NCI-H1694 treated with DMSO at 0.1 percent for 48 hours (cell line): Measurements from ENCODE around the gene CERS6.

Experiments
- DNase-seq: peaks from one replicate; lab custom pipeline; 2025; lab: John Stamatoyannopoulos, UW

The CERS6 gene

DNA sequence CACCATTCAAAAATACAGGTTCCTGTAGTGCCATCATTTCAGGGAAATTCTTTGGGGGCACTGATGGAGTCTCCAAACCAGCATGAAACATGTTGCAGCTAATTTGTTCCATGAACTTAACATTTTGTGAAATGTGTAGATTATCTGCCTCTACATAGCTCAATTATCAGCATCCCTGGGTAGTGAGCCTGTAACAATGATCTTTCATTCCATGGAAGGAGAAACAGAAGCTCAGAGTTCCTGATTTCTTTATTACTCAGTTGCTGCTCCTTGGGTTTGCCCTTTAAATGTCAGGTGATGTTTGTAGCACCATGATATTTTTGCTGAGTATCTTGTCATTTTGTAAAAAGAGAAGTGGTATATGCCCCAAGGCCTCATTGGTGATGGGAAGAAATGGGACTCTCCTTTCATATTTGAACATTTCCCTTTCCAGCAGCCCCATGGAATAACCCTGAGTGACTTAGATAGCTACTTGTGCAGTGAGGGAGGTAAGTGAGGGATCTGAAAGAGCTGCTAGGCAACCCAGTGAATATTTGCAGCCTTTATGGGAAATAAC lies 146.9 kb downstream of the CERS6 start:
- no peak for DNase-seq

DNA sequence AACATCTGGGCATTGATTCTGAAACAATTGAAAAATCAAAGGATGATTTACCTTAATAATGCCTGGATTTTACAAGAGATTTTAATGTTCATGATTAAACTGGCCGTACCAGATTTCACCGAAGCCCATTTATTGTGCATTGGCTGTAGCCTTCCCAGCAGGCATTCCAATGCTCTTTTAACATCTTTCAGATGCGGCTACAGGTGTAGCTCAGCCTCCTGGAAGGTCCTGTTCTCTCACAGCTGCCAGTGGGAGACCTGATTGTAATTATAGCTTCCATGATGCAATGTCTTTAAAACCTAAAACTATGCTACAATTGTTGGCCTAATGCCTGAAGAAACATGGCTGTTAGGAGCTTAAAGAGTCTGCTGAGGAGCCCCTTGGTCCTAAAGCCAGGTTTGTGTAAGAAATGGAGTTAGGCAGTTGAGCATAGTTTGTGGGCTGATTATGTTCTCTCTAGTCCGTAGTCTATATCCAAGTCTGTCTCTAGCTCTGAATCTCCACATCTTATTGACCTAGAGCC lies 147.4 kb downstream of the CERS6 start:
- no peak for DNase-seq

DNA sequence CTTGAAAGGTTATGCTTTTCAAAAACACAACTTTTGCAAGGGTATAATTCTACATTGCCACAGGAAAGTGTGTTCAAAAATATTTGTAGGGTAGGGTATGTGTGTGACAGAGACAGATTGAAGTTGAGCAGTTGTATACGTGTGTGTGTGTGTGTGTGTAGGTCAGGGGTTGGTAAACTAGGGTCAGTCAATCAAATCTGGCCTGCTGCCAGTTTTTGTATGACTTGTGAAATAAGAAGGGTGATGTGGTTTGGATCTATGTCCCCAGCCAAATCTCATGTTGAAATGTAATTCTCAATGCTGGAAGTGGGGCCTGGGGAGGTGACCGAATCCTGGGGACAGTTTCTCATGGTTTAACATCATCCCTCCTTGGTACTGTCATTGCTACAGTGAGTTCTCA lies 148.2 kb downstream of the CERS6 start:
- DNase-seq, result no peak

DNA sequence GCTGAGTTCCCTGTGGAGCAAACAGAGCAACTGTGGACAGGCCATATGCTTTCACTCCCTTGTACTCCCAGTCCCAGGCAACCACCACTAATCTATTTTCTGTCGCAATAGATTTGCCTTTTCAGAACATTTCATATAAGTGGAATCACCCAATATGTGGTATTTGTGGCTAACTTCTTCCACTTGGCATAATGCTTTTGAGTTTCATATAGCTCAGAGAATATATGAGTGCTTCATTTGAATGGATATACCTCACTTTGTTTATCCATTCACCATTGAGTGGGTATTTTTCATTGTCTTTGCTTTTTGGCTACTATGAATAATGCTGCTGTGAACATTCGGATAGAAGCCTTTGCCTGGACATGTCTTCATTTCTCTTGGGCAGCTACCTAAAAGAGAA lies 151.9 kb downstream of the CERS6 start:
- no peak for DNase-seq

DNA sequence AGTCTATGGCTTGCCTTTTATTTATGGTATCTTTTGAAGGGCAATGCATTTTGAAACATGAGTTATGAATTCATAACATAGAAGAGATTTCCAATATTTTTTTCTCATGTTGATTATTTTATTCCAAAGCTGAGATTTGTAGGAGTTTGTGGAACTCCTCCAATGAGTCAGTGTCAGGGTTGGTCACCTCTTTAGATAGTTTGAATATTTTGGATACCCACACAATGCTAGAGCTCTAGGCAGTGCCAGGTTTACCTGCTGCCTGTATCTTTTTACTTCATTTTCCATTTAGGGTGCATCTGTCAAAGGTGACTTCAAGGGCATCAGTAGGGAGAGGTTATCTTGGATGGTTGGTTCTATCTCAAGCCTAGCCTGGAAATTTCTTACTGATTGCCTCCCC lies 152.7 kb downstream of the CERS6 start:
- no peak for DNase-seq

DNA sequence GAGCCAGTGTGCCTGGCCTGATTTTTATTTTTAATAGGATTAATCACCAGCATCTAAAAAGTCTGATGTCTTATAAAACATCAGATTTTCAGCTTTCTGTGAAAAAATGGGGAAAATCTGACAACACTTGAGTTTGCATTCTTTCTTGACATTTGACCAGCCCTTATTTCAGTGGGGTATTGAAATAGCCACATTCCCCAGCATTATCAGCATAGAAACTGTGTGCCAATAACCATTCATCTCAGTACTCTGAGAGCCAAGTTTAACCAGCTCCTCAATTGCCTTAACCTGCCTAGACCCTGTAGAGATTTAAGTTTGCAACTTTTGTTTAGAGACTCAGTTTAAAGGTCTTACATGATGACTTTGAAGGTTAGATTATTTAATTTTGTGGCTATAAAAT lies 155.0 kb downstream of the CERS6 start:
- no peak for DNase-seq

DNA sequence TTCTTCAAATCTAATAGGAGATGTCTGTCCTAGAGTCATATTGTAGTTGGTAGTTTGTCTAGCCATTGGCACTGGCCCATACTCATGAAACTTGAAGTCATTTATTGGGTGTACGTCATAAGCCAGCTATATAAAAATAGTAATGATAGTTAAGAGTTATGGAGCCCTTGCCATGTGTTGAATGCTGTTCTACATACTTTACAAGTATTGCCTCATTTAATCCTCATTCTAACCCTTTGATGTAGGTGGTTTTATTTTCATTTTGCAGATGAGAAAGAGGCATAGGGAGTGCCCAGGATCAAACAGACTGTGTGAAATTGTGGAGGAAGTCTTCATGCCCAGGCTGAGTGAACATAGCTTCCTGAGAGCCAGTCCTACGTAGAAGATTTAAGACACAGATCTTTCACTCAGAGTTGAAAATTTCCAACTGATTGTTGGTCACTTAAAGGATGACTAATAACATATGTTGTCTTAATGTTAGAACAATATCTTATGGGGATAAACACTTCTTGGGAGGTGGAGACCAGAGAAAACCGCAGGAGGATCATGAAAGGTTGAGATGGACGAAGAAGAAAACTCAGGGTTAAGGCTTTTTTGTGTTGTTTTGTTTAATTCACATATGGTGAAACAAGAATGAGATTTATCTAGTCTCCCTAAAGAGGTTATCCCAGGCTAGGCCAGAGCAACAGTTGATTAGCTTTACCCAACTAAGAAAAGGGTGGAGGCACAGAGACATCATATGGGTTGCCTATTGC lies 156.0 kb downstream of the CERS6 start:
- no peak for DNase-seq

DNA sequence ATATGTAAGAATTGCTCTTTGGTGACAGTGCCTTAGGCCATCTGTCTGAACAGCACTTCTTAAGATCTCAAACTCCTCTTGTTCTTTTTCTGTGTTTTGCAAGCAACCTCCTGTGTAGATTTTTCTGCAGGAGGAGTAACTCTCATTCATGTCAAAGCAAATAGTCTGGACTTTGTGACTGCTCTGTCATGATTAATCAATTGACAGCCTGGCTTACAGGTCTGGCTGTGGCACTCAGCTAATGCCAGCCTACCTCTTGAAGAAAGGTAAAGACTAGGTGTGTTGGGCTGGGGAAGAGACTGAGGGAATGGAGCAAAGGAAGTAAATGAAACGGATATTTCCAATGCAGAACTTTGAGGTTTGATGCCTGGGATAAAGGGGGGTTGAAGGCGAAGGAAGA lies 156.6 kb downstream of the CERS6 start:
- DNase-seq, result no peak

DNA sequence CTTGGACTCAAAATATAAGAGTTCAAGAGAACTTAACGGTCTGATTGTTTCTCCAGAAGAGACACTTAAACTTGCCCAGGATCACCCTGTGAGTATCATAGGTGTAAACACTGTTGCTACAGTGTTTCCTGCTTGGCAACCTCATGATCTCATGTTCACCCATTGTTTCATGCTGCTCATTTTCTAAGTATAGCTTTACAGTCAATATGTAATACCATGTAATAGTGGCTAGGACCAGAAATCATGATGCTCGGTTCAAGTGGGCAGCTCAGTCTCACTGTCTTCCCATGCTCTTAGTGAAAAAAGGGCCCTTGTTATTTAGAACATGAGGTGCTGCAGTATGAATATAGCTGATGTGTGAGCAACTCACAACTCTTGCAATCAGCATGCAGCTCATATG lies 157.5 kb downstream of the CERS6 start:
- DNase-seq, result no peak

DNA sequence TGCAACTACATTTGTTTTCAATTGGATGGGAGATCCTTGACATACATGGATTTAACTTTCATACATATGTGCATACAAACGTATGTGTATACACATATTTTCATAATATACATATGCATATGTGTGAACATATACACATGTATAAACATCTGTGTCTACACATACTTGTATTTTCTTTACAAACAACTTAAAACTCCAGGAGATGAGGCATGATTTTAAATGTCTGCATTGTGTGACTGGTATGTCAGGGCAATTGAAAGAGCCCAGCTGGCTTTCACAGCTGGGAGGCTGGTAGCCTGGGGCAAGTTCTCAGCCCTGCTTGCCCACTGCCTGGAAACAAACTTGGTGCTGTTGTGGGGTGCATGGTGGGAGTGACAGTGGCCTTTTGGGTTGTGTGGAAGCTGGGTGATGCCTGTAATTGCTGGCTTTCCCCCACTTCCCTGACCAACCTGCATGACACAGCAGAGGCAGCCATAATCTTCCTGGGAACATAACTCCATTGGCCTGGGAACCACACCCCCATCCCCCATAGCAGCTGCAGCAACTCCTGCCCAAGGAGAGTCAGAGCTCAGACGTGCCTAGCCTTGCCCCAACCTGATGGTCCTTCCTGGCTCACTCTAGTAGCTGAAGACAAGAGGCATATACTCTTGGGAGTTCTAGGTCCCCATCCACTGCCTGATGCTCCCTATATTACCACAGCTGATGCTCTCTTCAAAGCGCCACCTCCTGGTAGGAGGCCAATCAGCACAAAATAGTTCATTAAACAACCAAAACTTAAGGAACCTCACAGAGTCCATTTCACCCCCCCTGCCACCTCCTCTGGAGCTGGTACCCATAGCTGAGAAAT lies 158.3 kb downstream of the CERS6 start:
- DNase-seq, result no peak

DNA sequence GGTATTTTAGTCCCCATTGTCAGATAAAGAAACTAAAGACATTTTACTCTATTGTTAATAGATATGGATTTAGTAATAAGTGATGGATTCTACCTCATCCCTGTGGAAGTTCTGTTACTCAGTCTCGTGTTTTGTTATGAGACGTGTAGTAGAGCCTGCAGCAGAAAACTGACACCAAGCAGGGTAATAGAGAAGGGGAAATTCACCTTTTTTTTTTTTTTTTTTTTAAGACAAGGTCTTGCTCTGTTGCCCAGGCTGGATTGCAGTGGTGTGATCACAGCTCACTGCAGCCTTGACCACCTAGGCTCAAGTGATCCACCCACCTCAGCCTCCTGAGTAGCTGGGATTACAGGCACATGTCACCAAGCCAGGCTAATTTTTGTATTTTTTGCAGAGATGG lies 164.5 kb downstream of the CERS6 start:
- DNase-seq, result no peak

DNA sequence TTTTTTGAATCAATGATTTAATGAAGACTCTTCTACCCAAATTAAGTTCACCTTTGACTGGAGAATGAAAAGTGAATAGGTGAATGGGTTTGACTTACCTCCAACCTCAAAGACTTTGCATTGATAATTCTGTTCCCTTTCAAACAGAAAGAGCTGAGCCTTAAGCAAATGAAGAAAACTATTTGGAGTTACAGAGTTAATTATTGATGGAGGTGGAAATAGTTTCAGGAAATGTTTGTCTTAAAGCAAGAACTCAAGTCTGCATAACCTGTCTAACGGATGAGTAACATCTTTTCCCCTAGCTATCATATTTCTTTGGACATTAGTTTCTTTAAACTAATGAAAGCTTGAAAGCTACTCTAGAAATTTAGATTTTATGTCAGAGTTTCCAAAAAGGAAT lies 166.5 kb downstream of the CERS6 start:
- no peak for DNase-seq

DNA sequence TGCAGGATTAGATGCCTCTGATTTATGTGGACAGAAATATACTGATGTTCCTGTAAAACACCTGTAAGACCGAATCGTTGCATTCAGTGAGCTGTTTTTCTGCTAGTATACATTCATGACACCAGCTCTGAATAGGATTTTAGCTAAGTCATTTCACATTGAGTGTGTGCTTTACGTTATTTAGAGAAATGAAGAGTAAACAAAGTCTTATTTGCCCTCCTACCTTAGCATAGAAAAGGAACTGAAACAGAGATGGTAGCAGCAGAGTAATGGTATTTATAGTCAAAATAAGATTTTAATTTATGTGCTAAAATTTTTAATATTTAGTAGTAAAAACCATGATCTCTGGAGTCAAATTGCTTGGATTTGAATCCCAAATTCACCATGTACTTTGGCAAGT lies 168.0 kb downstream of the CERS6 start:
- DNase-seq, result no peak

DNA sequence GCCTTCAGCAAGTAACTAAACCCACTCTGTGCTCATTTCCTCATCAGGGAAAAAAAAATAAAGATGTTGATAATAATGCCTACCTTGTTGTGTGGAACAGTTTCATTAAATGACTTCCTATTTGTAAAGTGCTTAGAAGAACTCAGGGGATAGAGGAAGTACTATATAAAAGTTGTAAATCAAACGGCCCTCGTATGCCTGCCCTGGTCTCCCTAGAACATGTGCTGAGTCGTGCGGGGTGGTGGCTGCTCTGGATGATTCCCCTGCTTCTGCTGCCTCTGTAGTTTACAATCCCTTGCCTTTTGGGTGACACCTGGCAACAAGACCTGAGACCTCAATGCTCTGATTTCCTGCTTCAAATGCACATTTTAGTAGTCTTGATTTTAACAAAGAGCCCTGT lies 170.0 kb downstream of the CERS6 start:
- no peak for DNase-seq

DNA sequence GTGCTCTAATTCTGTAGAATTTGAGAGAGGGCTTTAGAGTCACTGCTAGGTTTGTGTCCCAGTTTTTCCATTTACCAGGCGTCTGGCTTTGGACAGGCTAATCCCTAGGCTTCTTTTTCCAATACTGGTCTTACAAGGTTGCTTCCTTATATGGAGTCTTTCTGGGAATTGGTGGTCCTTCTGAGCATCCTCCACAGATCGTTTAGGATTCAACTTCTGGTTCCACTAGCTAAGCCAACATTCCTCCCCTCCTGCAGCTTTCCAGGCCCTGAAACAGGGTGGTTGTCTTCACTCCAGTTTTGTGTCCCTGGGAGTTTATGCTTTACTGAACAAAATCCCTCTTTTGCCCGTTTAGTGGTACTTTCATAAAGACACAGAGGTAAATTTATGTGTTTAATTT lies 170.6 kb downstream of the CERS6 start:
- no peak for DNase-seq

DNA sequence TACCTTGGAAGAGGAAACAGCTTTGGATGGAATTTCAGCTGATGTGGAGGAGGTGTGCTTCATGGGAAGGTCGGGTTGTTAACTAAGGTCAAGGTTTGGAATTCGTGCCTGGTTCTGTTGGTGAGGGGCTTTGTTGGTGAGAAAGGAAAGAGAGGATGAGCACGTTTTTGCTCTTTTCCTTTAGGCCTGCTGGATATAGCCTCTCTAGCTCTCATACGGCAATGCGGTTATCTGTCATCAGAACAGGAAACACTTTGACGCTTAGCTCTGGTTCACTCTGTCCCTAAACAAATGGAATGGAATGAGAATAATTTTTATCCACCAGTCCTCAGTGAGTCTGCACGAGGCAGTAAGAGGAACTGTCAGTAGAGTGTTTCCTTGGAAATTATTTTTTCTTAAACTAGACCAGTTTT lies 176.6 kb downstream of the CERS6 start:
- no peak for DNase-seq

DNA sequence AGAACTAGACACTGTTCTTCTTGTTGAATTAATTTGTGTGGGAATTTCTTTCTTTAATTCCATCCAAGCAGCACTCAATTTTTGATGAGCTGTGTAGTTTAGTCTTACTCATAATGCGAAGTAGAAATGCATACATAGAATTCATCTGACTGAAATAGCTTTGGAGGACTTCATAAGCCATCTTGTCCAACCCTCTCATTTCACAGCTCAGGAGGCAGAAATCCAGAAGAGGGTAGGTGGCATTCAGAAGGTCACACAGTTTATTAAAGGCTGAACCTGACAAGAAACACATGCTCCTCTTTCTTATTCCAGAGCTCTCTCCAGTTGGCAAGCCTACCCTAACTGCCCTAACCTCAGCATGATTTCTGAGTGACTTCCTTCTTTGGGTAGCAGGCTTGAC lies 177.1 kb downstream of the CERS6 start:
- DNase-seq, result no peak

DNA sequence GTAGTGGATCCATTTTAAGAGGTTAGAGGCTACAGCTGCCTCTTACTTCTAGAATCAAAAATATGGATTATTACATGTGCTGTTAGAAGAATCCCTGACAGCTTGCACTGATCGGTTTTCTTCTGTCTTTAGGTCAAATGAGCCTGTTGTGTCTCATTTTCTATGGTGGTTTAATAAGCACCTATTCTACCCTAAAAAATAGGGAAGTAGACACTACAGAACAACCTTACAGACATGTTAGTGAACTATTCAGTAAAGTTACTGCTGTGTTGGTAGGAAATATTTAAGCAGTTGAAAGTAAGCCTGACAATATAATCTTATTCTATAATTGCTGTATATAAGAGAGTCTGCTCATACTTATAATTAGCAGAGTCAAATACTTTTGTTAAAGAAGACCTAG lies 177.8 kb downstream of the CERS6 start:
- DNase-seq, result no peak

DNA sequence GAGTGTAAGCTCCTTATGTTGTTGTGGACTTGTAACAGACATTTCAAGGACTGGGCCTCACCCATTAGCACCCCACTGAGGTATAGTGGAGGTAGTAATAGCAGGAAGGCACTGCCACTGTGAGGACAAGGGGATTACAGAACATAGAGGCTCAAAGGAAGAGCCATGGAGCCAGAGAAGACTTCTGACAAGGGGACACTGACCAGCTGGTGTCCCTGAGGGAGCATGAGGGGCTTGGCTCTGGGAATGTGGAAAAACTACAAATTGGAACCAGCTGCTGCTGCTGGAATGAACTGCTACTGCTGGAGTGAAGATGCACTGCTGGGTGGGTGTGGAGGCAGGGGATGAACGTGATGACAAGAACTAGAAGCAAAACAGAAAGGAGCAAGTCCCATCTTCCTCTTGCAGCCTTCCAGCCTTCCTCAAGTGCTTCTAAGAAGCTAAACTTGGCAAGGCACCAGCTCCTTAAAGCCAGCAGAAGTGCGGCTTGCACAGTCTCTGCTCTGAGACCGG lies 179.0 kb downstream of the CERS6 start:
- DNase-seq, result no peak

DNA sequence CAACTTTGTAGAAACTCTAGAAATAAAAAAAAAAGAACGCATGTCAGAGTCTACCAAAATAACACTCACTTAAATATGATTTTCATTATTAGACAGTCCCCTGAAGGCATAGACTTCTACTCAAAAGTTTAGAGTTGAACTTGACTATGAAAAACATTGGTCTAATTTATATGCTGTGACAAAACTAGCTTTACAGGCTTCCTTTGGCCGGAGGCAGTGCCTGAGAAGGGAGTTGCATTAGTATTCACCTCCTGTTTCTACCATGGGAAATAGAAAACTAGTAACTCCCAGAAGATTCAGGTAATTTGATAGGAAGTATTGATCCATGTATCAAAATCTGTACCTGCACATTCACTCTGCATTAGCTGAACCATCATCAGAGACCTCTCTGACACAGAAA lies 182.9 kb downstream of the CERS6 start:
- DNase-seq, result no peak

DNA sequence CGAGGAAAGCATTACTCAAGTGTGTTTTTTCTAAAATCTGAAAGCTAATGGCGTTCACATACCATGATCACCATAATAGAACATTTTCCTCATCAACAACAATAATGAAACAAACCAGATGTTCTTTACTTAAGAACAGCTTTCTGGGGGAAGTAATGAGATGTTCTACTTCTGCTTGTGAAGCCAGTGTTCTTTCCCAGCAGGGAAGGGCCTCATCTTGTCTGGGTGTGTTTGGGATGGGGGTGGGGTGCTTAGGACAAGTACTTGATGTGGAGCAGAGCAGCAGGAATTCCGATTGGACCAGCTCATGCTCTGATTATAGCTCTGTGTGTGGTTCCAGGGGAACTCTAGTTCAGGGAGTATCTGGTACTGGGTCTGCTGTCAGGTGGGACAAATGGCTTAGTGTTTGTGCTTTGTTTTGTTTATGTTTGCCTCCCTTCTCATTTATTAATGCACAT lies 183.4 kb downstream of the CERS6 start:
- no peak for DNase-seq

DNA sequence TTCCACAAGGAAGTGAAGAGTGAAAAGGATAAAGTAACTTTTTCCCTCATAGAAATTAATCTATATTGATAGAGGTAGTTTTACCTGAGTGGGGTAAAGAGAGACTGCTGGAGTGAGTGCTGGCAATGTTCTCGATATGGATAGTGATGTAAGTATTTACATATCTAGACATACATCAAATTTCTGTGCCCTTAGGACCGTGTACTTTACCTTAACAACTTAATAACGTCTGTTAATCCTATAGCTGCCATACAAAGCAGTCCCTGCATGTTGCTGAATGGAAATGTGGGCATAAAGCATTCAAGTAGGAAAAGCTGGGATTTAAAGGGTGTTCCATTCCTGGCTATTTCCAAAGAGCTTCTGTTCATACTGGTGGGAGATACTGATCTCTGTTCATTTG lies 184.0 kb downstream of the CERS6 start:
- DNase-seq, result no peak

DNA sequence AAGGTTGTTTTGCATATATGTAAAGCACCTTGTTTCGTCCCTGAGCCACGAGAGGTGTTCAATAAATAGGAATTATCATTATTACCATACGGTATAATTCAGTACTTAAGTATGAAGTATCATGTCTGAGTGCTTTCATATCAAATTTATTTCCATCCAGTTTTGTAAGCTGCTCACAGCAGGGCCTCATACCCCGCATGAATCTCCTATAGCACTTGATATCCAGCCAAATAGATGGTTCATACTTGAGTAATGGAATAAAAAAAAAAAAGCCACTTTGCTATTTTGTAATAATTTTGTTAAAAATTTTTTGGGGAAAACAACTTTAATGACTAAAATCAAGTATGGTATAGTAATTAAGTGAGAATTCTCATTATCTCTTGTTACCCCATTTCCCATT lies 185.6 kb downstream of the CERS6 start:
- no peak for DNase-seq
